IPS-20b (cell line): ENCODE results near the gene GLMN.

Source experiments
- H3K27ac ChIP-seq: one replicate; pipeline ENCODE4 v1.5.1; 2013; ENCODE audit warnings: low read length
- H3K27me3 ChIP-seq: 2 replicates; pipeline ENCODE4 v1.6.1; 2013; ENCODE audit warnings: mild to moderate bottlenecking, low read length, inconsistent platforms; ENCODE audit not compliant: insufficient read depth
- H3K36me3 ChIP-seq: 2 replicates; pipeline ENCODE4 v1.6.1; 2013; ENCODE audit warnings: low read depth, mild to moderate bottlenecking, inconsistent platforms, low read length, moderate library complexity; ENCODE audit not compliant: insufficient read depth
- H3K4me1 ChIP-seq: 2 replicates; pipeline ENCODE4 v1.6.1; 2013; ENCODE audit warnings: mild to moderate bottlenecking, control low read depth, inconsistent platforms, low read length, moderate library complexity; ENCODE audit not compliant: insufficient read depth
- H3K4me3 ChIP-seq: 2 replicates; pipeline ENCODE4 v1.5.1; 2013; ENCODE audit warnings: mild to moderate bottlenecking, low read length, inconsistent platforms
- H3K9ac ChIP-seq: 2 replicates; pipeline ENCODE4 v1.6.1; 2013; ENCODE audit warnings: low read depth, mild to moderate bottlenecking, inconsistent platforms, low read length, moderate library complexity
- H3K9me3 ChIP-seq: 2 replicates; pipeline ENCODE4 v1.6.1; 2013; ENCODE audit warnings: mild to moderate bottlenecking, low read depth, low read length, inconsistent platforms; ENCODE audit not compliant: insufficient read depth

The GLMN gene

GRCh38 chr1:92323473-92324453, 25.0 kb upstream of the GLMN start:
- Histone ChIP-seq H3K9ac (no peak overlapping the region), H3K4me1 (no peaks in the 10 kb centered on the region), H3K4me3 (no peak overlapping the region), H3K27me3 (no peaks in the 10 kb centered on the region), H3K36me3 (peaks cover 64% of the 10 kb centered on the region), H3K9me3 (peaks cover 27% of the 10 kb centered on the region), H3K27ac (no peak overlapping the region)

GRCh38 chr1:92317836-92318493, 19.2 kb upstream of the GLMN start:
- no peak overlapping the region for H3K27ac ChIP-seq

GRCh38 chr1:92315766-92316599, 17.2 kb upstream of the GLMN start:
- Histone ChIP-seq H3K9ac (no peak overlapping the region), H3K36me3 (peaks cover 21% of the 10 kb centered on the region)

More at GRCh38 chr1:92317836-92318493, 19.2 kb upstream of the GLMN start:
- H3K9ac ChIP-seq = no peak overlapping the region
- peaks cover 17% of the 10 kb centered on the region; the same call in 1 of the 2 replicates for H3K36me3 ChIP-seq
- no peaks in the 10 kb centered on the region for H3K9me3 ChIP-seq
- no peaks in the 10 kb centered on the region for H3K27me3 ChIP-seq
- no peak overlapping the region for H3K4me3 ChIP-seq
- no peaks in the 10 kb centered on the region for H3K4me1 ChIP-seq

GRCh38 chr1:92314024-92314423, 15.2 kb upstream of the GLMN start:
- H3K4me1 ChIP-seq = no peaks in the 10 kb centered on the region
- no peaks in the 10 kb centered on the region for H3K27me3 ChIP-seq
- H3K27ac ChIP-seq = no peak overlapping the region
- no peak overlapping the region for H3K9ac ChIP-seq
- H3K9me3 ChIP-seq = no peaks in the 10 kb centered on the region
- H3K36me3 ChIP-seq = peaks cover 19% of the 10 kb centered on the region; the same call in 1 of the 2 replicates
- no peak overlapping the region for H3K4me3 ChIP-seq

More at GRCh38 chr1:92315766-92316599, 17.2 kb upstream of the GLMN start:
- Histone ChIP-seq H3K27me3 (no peaks in the 10 kb centered on the region), H3K4me3 (no peak overlapping the region), H3K27ac (no peak overlapping the region), H3K4me1 (no peaks in the 10 kb centered on the region), H3K9me3 (no peaks in the 10 kb centered on the region)

DNA sequence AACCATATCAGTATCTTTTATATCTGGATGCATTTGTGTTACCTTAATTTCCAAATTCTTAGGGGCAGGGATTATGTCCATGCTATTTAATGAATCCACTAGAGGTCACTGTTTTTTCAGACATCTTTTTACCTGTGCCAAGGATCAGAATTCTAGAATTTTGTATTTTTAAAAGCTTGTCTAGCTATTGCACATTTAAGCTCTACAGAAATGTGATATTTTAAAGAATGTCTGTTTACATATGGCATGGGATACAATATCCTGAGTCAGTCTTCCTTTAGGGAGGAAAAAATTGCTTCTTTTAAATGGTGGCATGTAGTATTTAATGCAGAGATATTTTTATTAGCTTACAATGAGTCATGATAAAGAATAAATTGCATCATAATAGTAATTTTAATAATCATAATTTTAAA, 11.4 kb upstream of the GLMN start:
- no peak overlapping the region for H3K9ac ChIP-seq
- no peaks in the 10 kb centered on the region for H3K9me3 ChIP-seq
- H3K27me3 ChIP-seq = no peaks in the 10 kb centered on the region
- H3K27ac ChIP-seq = no peak overlapping the region
- peaks cover 54% of the 10 kb centered on the region for H3K36me3 ChIP-seq
- peaks cover 5% of the 10 kb centered on the region for H3K4me1 ChIP-seq
- no peak overlapping the region for H3K4me3 ChIP-seq

GRCh38 chr1:92307980-92308379, 9.2 kb upstream of the GLMN start:
- Histone ChIP-seq H3K9ac (no peak overlapping the region), H3K36me3 (peaks cover 66% of the 10 kb centered on the region), H3K27ac (no peak overlapping the region), H3K9me3 (no peaks in the 10 kb centered on the region), H3K4me1 (peaks cover 5% of the 10 kb centered on the region), H3K4me3 (no peak overlapping the region), H3K27me3 (no peaks in the 10 kb centered on the region)

- H3K9me3 ChIP-seq = no peaks in the 10 kb centered on the region
- H3K36me3 ChIP-seq = peaks cover 74% of the 10 kb centered on the region
- no peak overlapping the region for H3K27ac ChIP-seq
- H3K4me3 ChIP-seq = no peak overlapping the region
- no peak overlapping the region for H3K9ac ChIP-seq
- peaks cover 5% of the 10 kb centered on the region for H3K4me1 ChIP-seq
- H3K27me3 ChIP-seq = no peaks in the 10 kb centered on the region
Measured at GRCh38 chr1:92306020-92306419, 7.2 kb upstream of the GLMN start.

DNA sequence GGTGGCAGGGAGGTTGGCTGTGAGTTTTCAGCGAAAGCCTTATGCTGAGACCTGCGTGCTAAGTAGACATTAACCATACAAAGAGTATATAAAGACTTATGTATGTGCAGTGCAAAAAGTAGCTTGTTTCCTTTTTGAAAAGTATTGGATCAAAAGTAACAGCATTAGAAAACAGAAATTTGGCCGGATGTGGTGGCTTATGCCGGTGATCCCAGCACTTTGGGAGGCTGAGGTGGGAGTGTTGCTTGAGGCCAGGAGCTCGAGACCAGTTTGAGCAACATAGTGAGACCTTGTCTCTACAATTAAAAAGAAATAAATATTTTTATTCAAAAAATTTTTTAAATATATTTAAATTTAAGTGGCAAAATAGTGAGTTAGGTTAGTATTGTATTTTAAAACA, 2.2 kb upstream of the GLMN start:
- H3K27ac ChIP-seq = no peak overlapping the region

GRCh38 chr1:92299477-92300150, 827 bp upstream of the GLMN start:
- Histone ChIP-seq H3K4me1 (peaks cover 5% of the 10 kb centered on the region), H3K4me3 (peak overlapping the region; percentile 99), H3K27ac (peak overlapping the region; percentile 97), H3K36me3 (peaks cover 53% of the 10 kb centered on the region), H3K27me3 (no peaks in the 10 kb centered on the region), H3K9me3 (no peaks in the 10 kb centered on the region), H3K9ac (peak overlapping the region; percentile 99)

More for the DNA sequence above, 2.2 kb upstream of the GLMN start:
- no peak overlapping the region for H3K4me3 ChIP-seq
- no peaks in the 10 kb centered on the region for H3K27me3 ChIP-seq
- peaks cover 5% of the 10 kb centered on the region for H3K4me1 ChIP-seq
- no peak overlapping the region for H3K9ac ChIP-seq
- no peaks in the 10 kb centered on the region for H3K9me3 ChIP-seq
- peaks cover 51% of the 10 kb centered on the region for H3K36me3 ChIP-seq

- Histone ChIP-seq H3K36me3 (peaks cover 55% of the 10 kb centered on the region), H3K27ac (peak overlapping the region; percentile 97), H3K4me1 (peaks cover 5% of the 10 kb centered on the region), H3K4me3 (peak overlapping the region; percentile 99), H3K9me3 (no peaks in the 10 kb centered on the region), H3K9ac (peak overlapping the region; percentile 99), H3K27me3 (no peaks in the 10 kb centered on the region)
Measured at GRCh38 chr1:92298213-92298572, 594 bp downstream of the GLMN start.
